Activated CD8-positive, alpha-beta T cell treated with anti-CD3 and anti-CD28 coated beads for 36 hours (primary cell): ENCODE results near the gene AGPAT1. TPM values are rescaled to one million over a fixed set of nuclear protein-coding genes. Genes with fewer than 3 reads are reported as not detected.

Experiments used
- ATAC-seq: fragments of 200-7000 bp; cut with Tn5 transposase; one replicate; pipeline ENCODE4 v1.10.0; 2021; ENCODE audit warnings: mild to moderate bottlenecking, moderate library complexity
- CTCF ChIA-PET: fragments of 350-600 bp; sonication (Branson Sonifier 250); formaldehyde crosslinking; loops from one replicate; lab custom pipeline; 2021; ENCODE audit warnings: antibody characterized with exemption; lab: Charles Lee
- POLR2A ChIA-PET: fragments of 350-600 bp; sonication (Branson Sonifier 250); formaldehyde crosslinking; loops from one replicate; lab custom pipeline; 2021; ENCODE audit warnings: antibody characterized with exemption; lab: Charles Lee
- DNase-seq: peaks from one replicate; pipeline ENCODE4 v3.0.0-alpha.2; 2020
- H3K27ac Mint-ChIP-seq: one replicate; pipeline ENCODE4 v1.8.0; 2021; ENCODE audit warnings: mild to moderate bottlenecking, mixed read lengths
- H3K27me3 Mint-ChIP-seq: one replicate; pipeline ENCODE4 v1.8.0; 2021; ENCODE audit warnings: mixed read lengths
- H3K36me3 Mint-ChIP-seq: one replicate; pipeline ENCODE4 v1.8.0; 2021; ENCODE audit warnings: low read depth, mixed read lengths
- H3K4me1 Mint-ChIP-seq: one replicate; pipeline ENCODE4 v1.8.0; 2021; ENCODE audit warnings: low read depth, mixed read lengths
- H3K4me3 Mint-ChIP-seq: one replicate; pipeline ENCODE4 v1.8.0; 2021; ENCODE audit warnings: mild to moderate bottlenecking, moderate library complexity, mixed read lengths
- H3K9me3 Mint-ChIP-seq: one replicate; pipeline ENCODE4 v1.8.0; 2021; ENCODE audit warnings: mixed read lengths
- CTCF ChIP-seq: fragments of 200-600 bp; IDR thresholded peaks from one replicate; pipeline ENCODE4 v1.8.0; 2022; ENCODE audit warnings: antibody characterized with exemption, mild to moderate bottlenecking
- intact Hi-C: fragments of 100-400 bp; cut with micrococcal nuclease; formaldehyde crosslinking; loops from one replicate; pipeline ENCODE4 v1.10.0; 2022
- total RNA-seq, 2 experiments: library from RNA; stranded (reverse); gene quantifications; one replicate each; pipeline ENCODE4 v1.2.3, GENCODE V29; 2021

Gene AGPAT1
- total RNA-seq, 2 experiments from 2014 or later: 24.6 to 28.7 TPM

GRCh38 chr6:32140420-32141046 is 35.4 kb downstream of the AGPAT1 start:
- ChIA-PET POLR2A (no interaction called here), CTCF (interaction anchor here (1.1 kb wide), 1 partner anchor 18 kb away, joined by 3 read pairs; no protein-coding TSS in a partner anchor)
- Mint-ChIP-seq H3K4me3 (no peak overlapping the region), H3K36me3 (no peaks in the 10 kb centered on the region), H3K4me1 (no peaks in the 10 kb centered on the region), H3K27me3 (no peaks in the 10 kb centered on the region), H3K27ac (no peak overlapping the region), H3K9me3 (no peaks in the 10 kb centered on the region)
- intact Hi-C loops: no loop called here
- DNase-seq: no peak
- no peak for ATAC-seq
- TF ChIP-seq CTCF: no peak

GRCh38 chr6:32139590-32139989 is 36.3 kb downstream of the AGPAT1 start:
- DNase-seq (no peak), ATAC-seq (no peak)
- no peaks in the 10 kb centered on the region for H3K4me1 Mint-ChIP-seq
- intact Hi-C loops: no loop called here
- no peak overlapping the region for H3K27ac Mint-ChIP-seq
- H3K9me3 Mint-ChIP-seq: no peaks in the 10 kb centered on the region
- TF ChIP-seq CTCF: no peak
- H3K4me3 Mint-ChIP-seq: no peak overlapping the region
- ChIA-PET POLR2A (no interaction called here), CTCF (no interaction called here)
- no peaks in the 10 kb centered on the region for H3K36me3 Mint-ChIP-seq
- no peaks in the 10 kb centered on the region for H3K27me3 Mint-ChIP-seq

- H3K4me1 Mint-ChIP-seq: no peaks in the 10 kb centered on the region
- H3K4me3 Mint-ChIP-seq: no peak overlapping the region
- CTCF ChIA-PET: interaction anchor here (1.0 kb wide), 1 partner anchor 11 kb away, joined by 3 read pairs; no protein-coding TSS in a partner anchor
- intact Hi-C loops: no loop called here
- no peaks in the 10 kb centered on the region for H3K36me3 Mint-ChIP-seq
- DNase-seq (no peak), ATAC-seq (no peak)
- no peak for TF ChIP-seq CTCF
- no peaks in the 10 kb centered on the region for H3K27me3 Mint-ChIP-seq
- H3K27ac Mint-ChIP-seq: no peak overlapping the region
- H3K9me3 Mint-ChIP-seq: no peaks in the 10 kb centered on the region
- POLR2A ChIA-PET: no interaction called here
Observed at GRCh38 chr6:32137454-32137853, 38.4 kb downstream of the AGPAT1 start.

GRCh38 chr6:32133786-32134185 is 42.1 kb downstream of the AGPAT1 start:
- DNase-seq (no peak), ATAC-seq (no peak)
- no peak overlapping the region for H3K4me3 Mint-ChIP-seq
- intact Hi-C loops: no loop called here
- no peaks in the 10 kb centered on the region for H3K27me3 Mint-ChIP-seq
- no peaks in the 10 kb centered on the region for H3K9me3 Mint-ChIP-seq
- no peak overlapping the region for H3K27ac Mint-ChIP-seq
- CTCF ChIA-PET: no interaction called here
- no peak for TF ChIP-seq CTCF
- H3K4me1 Mint-ChIP-seq: peaks cover 11% of the 10 kb centered on the region
- no peaks in the 10 kb centered on the region for H3K36me3 Mint-ChIP-seq
- POLR2A ChIA-PET: no interaction called here

- ATAC-seq (no peak), DNase-seq (no peak)
- Mint-ChIP-seq H3K4me3 (no peak overlapping the region), H3K27ac (no peak overlapping the region), H3K36me3 (peaks cover 2% of the 10 kb centered on the region), H3K4me1 (peaks cover 19% of the 10 kb centered on the region), H3K27me3 (no peaks in the 10 kb centered on the region), H3K9me3 (no peaks in the 10 kb centered on the region)
- intact Hi-C loops: no loop called here
- POLR2A ChIA-PET: no interaction called here
- CTCF ChIA-PET: no interaction called here
- TF ChIP-seq CTCF: no peak
Observed at GRCh38 chr6:32132110-32132509, 43.8 kb downstream of the AGPAT1 start.
